ENCODE results near the gene ATP7B.
"Not testable (repeated sequence)": the region's sequence is repeated elsewhere in the genome, so short reads cannot be mapped to it uniquely, and the experiment has no call there.

ATP7B gene

DNA sequence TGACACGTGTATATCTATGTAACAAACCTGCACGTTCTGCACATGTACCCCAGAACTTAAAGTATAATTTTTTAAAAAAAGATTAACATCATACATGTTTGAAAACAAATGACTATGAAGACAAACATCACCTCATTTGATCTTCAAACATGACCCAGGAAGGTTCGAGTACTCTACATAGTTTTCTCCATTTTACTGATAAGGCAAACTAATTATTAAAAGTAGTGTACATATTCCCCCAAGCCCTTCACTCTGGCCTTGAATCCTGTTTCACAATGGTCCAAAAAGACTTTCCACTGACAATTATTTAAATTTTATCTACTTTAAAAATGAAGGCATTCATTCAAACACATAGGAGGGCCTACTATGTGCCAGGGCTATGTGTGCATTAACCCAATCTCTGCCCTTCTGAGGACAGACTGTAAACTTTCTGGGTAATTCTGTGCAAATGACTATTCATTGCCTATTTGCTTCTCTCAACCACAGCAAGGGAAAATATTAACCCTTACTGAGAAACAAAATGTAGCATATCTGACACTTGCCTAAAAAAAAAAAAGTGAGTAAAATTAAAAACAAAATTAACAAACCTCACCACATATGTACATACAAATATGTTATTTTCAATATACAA is 22.1 kb downstream of the ATP7B start:
- no peak overlapping the region for H3K4me2 ChIP-seq (ENCODE audit: low read depth, low read length)
- no peaks in the 10 kb centered on the region for H3K79me2 ChIP-seq (ENCODE audit: low read length)
- H3K9me2 ChIP-seq (replicated peaks; ENCODE audit: insufficient read depth, low read length) = no peaks in the 10 kb centered on the region
- no peaks in the 10 kb centered on the region for H3K4me1 ChIP-seq (ENCODE audit: low read length)
- no peak overlapping the region for H3K27ac ChIP-seq (ENCODE audit: low read length)
- TF ChIP-seq EZH2phosphoT487 (IDR thresholded peaks at IDR 0.05; ENCODE audit: low read length) (no peak), EZH2 (optimal IDR thresholded peaks at IDR 0.05; ENCODE audit: low read depth, low read length) (no peak)
- TF ChIP-seq, protein P1, sequence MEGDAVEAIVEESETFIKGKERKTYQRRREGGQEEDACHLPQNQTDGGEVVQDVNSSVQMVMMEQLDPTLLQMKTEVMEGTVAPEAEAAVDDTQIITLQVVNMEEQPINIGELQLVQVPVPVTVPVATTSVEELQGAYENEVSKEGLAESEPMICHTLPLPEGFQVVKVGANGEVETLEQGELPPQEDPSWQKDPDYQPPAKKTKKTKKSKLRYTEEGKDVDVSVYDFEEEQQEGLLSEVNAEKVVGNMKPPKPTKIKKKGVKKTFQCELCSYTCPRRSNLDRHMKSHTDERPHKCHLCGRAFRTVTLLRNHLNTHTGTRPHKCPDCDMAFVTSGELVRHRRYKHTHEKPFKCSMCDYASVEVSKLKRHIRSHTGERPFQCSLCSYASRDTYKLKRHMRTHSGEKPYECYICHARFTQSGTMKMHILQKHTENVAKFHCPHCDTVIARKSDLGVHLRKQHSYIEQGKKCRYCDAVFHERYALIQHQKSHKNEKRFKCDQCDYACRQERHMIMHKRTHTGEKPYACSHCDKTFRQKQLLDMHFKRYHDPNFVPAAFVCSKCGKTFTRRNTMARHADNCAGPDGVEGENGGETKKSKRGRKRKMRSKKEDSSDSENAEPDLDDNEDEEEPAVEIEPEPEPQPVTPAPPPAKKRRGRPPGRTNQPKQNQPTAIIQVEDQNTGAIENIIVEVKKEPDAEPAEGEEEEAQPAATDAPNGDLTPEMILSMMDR (IDR thresholded peaks at IDR 0.05; ENCODE audit: low read length) = no peak
- DNase-seq = no peak
- H3K27me3 ChIP-seq (replicated peaks; ENCODE audit: insufficient read depth, low read length) = no peaks in the 10 kb centered on the region
- no peaks in the 10 kb centered on the region for H4K20me1 ChIP-seq (ENCODE audit: insufficient read depth, low read length)
- H3K9me3 ChIP-seq (replicated peaks; ENCODE audit: insufficient read depth, low read length) = no peaks in the 10 kb centered on the region
- H3K4me3 ChIP-seq (ENCODE audit: low read length) = no peak overlapping the region
- no peak overlapping the region for H2AFZ ChIP-seq (ENCODE audit: low read length)
- no peaks in the 10 kb centered on the region for H3K36me3 ChIP-seq (replicated peaks; ENCODE audit: insufficient read depth, low read length)
- no peaks in the 10 kb centered on the region for H3F3A ChIP-seq (ENCODE audit: insufficient read depth, low read length)
- no peak overlapping the region for H3K9ac ChIP-seq (ENCODE audit: low read length)

DNA sequence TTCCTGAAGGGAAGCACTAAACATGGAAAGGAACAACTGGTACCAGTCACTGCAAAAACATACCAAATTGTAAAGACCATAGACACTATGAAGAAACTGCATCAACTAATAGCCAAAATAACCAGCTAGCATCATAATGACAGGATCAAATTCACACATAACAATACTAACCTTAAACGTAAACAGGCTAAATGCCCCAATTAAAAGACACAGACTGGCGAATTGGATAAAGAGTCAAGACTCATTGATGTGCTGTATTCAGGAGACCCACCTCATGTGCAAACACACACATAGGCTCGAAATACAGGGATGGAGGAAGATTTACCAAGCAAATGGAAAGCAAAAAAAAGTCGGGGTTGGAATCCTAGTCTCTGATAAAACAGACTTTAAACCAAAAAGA is 26.3 kb downstream of the ATP7B start:
- not testable (repeated sequence) for H3K9me2 ChIP-seq (replicated peaks; ENCODE audit: insufficient read depth, low read length); DNase-seq; H3K27ac ChIP-seq (ENCODE audit: low read length); H3K9me3 ChIP-seq (replicated peaks; ENCODE audit: insufficient read depth, low read length); H3K9ac ChIP-seq (ENCODE audit: low read length); H3K4me2 ChIP-seq (ENCODE audit: low read depth, low read length); H2AFZ ChIP-seq (ENCODE audit: low read length); H3F3A ChIP-seq (ENCODE audit: insufficient read depth, low read length); H4K20me1 ChIP-seq (ENCODE audit: insufficient read depth, low read length); H3K4me3 ChIP-seq (ENCODE audit: low read length); H3K36me3 ChIP-seq (replicated peaks; ENCODE audit: insufficient read depth, low read length); H3K79me2 ChIP-seq (ENCODE audit: low read length); H3K27me3 ChIP-seq (replicated peaks; ENCODE audit: insufficient read depth, low read length); H3K4me1 ChIP-seq (ENCODE audit: low read length)

- H4K20me1 ChIP-seq (ENCODE audit: insufficient read depth, low read length); H3K27ac ChIP-seq (ENCODE audit: low read length); H3K9me3 ChIP-seq (replicated peaks; ENCODE audit: insufficient read depth, low read length); H3K4me3 ChIP-seq (ENCODE audit: low read length); H3K27me3 ChIP-seq (replicated peaks; ENCODE audit: insufficient read depth, low read length); H3K4me2 ChIP-seq (ENCODE audit: low read depth, low read length); H3K4me1 ChIP-seq (ENCODE audit: low read length); H3K36me3 ChIP-seq (replicated peaks; ENCODE audit: insufficient read depth, low read length); H3K9ac ChIP-seq (ENCODE audit: low read length); H2AFZ ChIP-seq (ENCODE audit: low read length); H3K9me2 ChIP-seq (replicated peaks; ENCODE audit: insufficient read depth, low read length); DNase-seq; H3F3A ChIP-seq (ENCODE audit: insufficient read depth, low read length); H3K79me2 ChIP-seq (ENCODE audit: low read length): not testable (repeated sequence)
Observed at GRCh38 chr13:51983292-51983691, 28.0 kb downstream of the ATP7B start.

DNA sequence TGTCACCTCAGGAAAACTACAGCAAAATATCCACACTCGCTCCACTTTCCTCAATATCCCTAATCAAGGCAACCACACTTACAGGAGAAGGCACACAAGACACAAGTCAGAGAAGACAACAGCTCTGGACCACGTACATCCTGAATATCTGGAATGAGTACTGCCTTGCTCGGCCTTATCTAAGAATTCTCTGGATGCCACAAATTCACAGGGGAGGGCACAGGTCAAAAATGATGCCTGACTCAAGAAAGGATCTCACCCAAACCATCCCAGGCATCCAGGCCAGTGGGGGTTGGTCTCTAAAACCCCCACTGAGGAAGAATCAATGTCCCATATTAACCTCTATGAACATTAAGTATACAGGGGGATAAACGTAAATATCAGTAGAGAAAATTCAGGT is 29.9 kb downstream of the ATP7B start:
- Histone ChIP-seq H3K4me2 (ENCODE audit: low read depth, low read length) (no peak overlapping the region), H2AFZ (ENCODE audit: low read length) (no peak overlapping the region), H4K20me1 (ENCODE audit: insufficient read depth, low read length) (no peaks in the 10 kb centered on the region), H3K36me3 (replicated peaks; ENCODE audit: insufficient read depth, low read length) (no peaks in the 10 kb centered on the region), H3K27ac (ENCODE audit: low read length) (no peak overlapping the region), H3K9me2 (replicated peaks; ENCODE audit: insufficient read depth, low read length) (no peaks in the 10 kb centered on the region), H3K9ac (ENCODE audit: low read length) (no peak overlapping the region), H3F3A (ENCODE audit: insufficient read depth, low read length) (no peaks in the 10 kb centered on the region), H3K9me3 (replicated peaks; ENCODE audit: insufficient read depth, low read length) (no peaks in the 10 kb centered on the region), H3K4me1 (ENCODE audit: low read length) (no peaks in the 10 kb centered on the region), H3K79me2 (ENCODE audit: low read length) (no peaks in the 10 kb centered on the region), H3K27me3 (replicated peaks; ENCODE audit: insufficient read depth, low read length) (no peaks in the 10 kb centered on the region), H3K4me3 (ENCODE audit: low read length) (no peak overlapping the region)
- DNase-seq = no peak
- TF ChIP-seq EZH2phosphoT487 (IDR thresholded peaks at IDR 0.05; ENCODE audit: low read length) (no peak), EZH2 (optimal IDR thresholded peaks at IDR 0.05; ENCODE audit: low read depth, low read length) (no peak)
- TF ChIP-seq, protein P1 (IDR thresholded peaks at IDR 0.05; ENCODE audit: low read length) = no peak
